LoVo (cell line): ENCODE results near the gene NABP2.
"Not testable (repeated sequence)": the region's sequence is repeated elsewhere in the genome, so short reads cannot be mapped to it uniquely, and the experiment has no call there.

Experiments
- DNase-seq: peaks from one replicate; pipeline ENCODE4 v3.0.0-alpha.2; 2016; ENCODE audit warnings: low spot score

The NABP2 gene

GRCh38 chr12:56224102-56224701 is at the start of gene NABP2:
Gene NABP2, plus strand, starts transcription at chr12:56224342. Its CDS starts 515 bp downstream, at chr12:56224857.
- peak; percentile 100 for DNase-seq

- DNase-seq: no peak
These were observed 45.8 kb upstream of the NABP2 start for GRCh38 chr12:56178347-56178746.

- DNase-seq: no peak
These were observed 37.2 kb upstream of the NABP2 start for GRCh38 chr12:56186957-56187356.

GRCh38 chr12:56188131-56188777 is 35.9 kb upstream of the NABP2 start:
- DNase-seq: no peak

GRCh38 chr12:56188778-56189098 is 35.4 kb upstream of the NABP2 start:
- DNase-seq: no peak

GRCh38 chr12:56189099-56189917 is 34.8 kb upstream of the NABP2 start, which contains the start of gene SMARCC2:
Gene SMARCC2, minus strand, starts transcription at chr12:56189483. Its CDS starts 22 bp downstream, at chr12:56189461.
- DNase-seq: peak; percentile 97

- peak; percentile 92 for DNase-seq
These were observed 34.0 kb upstream of the NABP2 start for GRCh38 chr12:56189918-56190694.

- DNase-seq: no peak
These were observed 33.4 kb upstream of the NABP2 start for GRCh38 chr12:56190695-56191155.

- DNase-seq: no peak
These were observed 31.6 kb upstream of the NABP2 start for GRCh38 chr12:56192582-56192981.

- peak; percentile 87 for DNase-seq
These were observed 31.0 kb upstream of the NABP2 start for GRCh38 chr12:56193025-56193578.

- DNase-seq: not testable (repeated sequence)
These were observed 27.2 kb upstream of the NABP2 start for GRCh38 chr12:56196818-56197550.

- DNase-seq: no peak
These were observed 26.1 kb upstream of the NABP2 start for GRCh38 chr12:56197921-56198635.

GRCh38 chr12:56198836-56199235 is 25.3 kb upstream of the NABP2 start:
- DNase-seq: no peak

- no peak for DNase-seq
These were observed 21.8 kb upstream of the NABP2 start for GRCh38 chr12:56202366-56202765.

- DNase-seq: no peak
These were observed 21.3 kb upstream of the NABP2 start for GRCh38 chr12:56202838-56203237.

- no peak for DNase-seq
These were observed 19.9 kb upstream of the NABP2 start for GRCh38 chr12:56204275-56204674.

- DNase-seq: no peak
These were observed 18.7 kb upstream of the NABP2 start for GRCh38 chr12:56205445-56205844.

GRCh38 chr12:56206452-56207166 is 17.5 kb upstream of the NABP2 start:
- DNase-seq: no peak

- DNase-seq: no peak
These were observed 16.1 kb upstream of the NABP2 start for GRCh38 chr12:56208006-56208405.

GRCh38 chr12:56212361-56212760 is 11.8 kb upstream of the NABP2 start:
- no peak for DNase-seq
